Peyer's patch (tissue), 4 donors: Measurements from ENCODE around the gene EPB41L5.

ENCODE experiments used
- POLR2A ChIP-seq, 2 donors: fragments of 450-650 bp; IDR thresholded peaks; one replicate each; pipeline ENCODE4 v1.5.1; 2017; ENCODE audit warnings: antibody characterized with exemption in 2 of 2, mild to moderate bottlenecking in 2 of 2, moderate library complexity in 2 of 2
- TF ChIP-seq, protein P1 (sequence below), 6 experiments: fragments of 450-650 bp in 4 of 6; fragments of 200-600 bp in 2 of 6; sonication (generic) in 1 of 6; IDR thresholded peaks; one replicate each; pipeline ENCODE4 v1.5.1; 2017 to 2019; ENCODE audit warnings: antibody characterized with exemption in 6 of 6, mild to moderate bottlenecking in 3 of 6, moderate library complexity in 1 of 6

DNA sequence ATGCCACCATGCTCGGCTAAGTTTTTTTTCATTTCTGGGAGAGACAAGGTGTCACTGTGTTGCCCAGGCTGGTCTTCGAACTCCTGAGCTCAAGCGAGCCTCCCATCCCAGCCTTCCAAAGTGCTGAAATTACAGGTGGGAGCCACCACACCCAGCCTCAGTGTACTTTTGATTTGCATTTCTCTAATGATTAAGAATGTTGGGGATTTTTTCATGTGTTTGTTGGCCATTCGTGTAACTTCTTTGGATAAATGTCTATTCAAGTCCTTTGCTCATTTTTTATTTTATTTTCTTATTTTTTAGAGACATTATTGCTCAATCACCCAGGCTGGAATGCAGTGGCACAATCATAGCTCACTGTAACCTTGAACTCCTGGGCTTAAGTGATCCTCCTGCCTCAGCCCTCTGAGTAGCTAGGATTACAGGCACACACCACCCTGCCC is 137.2 kb downstream of the EPB41L5 start:
- TF ChIP-seq, protein P1, sequence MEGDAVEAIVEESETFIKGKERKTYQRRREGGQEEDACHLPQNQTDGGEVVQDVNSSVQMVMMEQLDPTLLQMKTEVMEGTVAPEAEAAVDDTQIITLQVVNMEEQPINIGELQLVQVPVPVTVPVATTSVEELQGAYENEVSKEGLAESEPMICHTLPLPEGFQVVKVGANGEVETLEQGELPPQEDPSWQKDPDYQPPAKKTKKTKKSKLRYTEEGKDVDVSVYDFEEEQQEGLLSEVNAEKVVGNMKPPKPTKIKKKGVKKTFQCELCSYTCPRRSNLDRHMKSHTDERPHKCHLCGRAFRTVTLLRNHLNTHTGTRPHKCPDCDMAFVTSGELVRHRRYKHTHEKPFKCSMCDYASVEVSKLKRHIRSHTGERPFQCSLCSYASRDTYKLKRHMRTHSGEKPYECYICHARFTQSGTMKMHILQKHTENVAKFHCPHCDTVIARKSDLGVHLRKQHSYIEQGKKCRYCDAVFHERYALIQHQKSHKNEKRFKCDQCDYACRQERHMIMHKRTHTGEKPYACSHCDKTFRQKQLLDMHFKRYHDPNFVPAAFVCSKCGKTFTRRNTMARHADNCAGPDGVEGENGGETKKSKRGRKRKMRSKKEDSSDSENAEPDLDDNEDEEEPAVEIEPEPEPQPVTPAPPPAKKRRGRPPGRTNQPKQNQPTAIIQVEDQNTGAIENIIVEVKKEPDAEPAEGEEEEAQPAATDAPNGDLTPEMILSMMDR (IDR thresholded peaks at IDR 0.05), result no peak
- no peak for TF ChIP-seq POLR2A (IDR thresholded peaks at IDR 0.05)
